Progenitor cell of endocrine pancreas (in vitro differentiated cells): ENCODE data around the gene CCDC8. TPM values are rescaled to one million over a fixed set of nuclear protein-coding genes. Genes with fewer than 3 reads are reported as not detected.

Experiments used
- DNase-seq: peaks from one replicate; pipeline ENCODE4 v3.0.0; 2021; ENCODE audit warnings: low spot score; ENCODE audit not compliant: unreplicated experiment
- H3K27ac Mint-ChIP-seq: 2 replicates; pipeline ENCODE4 v1.8.0; 2021; ENCODE audit warnings: mild to moderate bottlenecking, moderate library complexity, mixed read lengths
- H3K27me3 Mint-ChIP-seq: 2 replicates; pipeline ENCODE4 v1.8.0; 2021; ENCODE audit warnings: mixed read lengths
- H3K36me3 Mint-ChIP-seq: 2 replicates; pipeline ENCODE4 v1.8.0; 2022; ENCODE audit warnings: mixed read lengths; ENCODE audit not compliant: insufficient read depth
- H3K4me1 Mint-ChIP-seq: 2 replicates; pipeline ENCODE4 v1.8.0; 2021; ENCODE audit warnings: low read depth, mixed read lengths
- H3K4me3 Mint-ChIP-seq: 2 replicates; pipeline ENCODE4 v1.8.0; 2021; ENCODE audit warnings: low read depth, mild to moderate bottlenecking, moderate library complexity, mixed read lengths
- H3K9me3 Mint-ChIP-seq: 2 replicates; pipeline ENCODE4 v1.8.0; 2021; ENCODE audit warnings: low read depth, mixed read lengths
- total RNA-seq: library from RNA; stranded (reverse); gene quantifications from 2 replicates; pipeline ENCODE4 v1.2.1, GENCODE V29; 2021
- TF ChIP-seq, protein P1 (sequence below): fragments of 200-600 bp; sonication (generic); IDR thresholded peaks from one replicate; pipeline ENCODE4 v1.5.0; 2021; ENCODE audit warnings: antibody characterized with exemption, mild to moderate bottlenecking; ENCODE audit not compliant: unreplicated experiment

The CCDC8 gene
- total RNA-seq, 1 donor from 2014 or later, result 33.8 TPM

DNA sequence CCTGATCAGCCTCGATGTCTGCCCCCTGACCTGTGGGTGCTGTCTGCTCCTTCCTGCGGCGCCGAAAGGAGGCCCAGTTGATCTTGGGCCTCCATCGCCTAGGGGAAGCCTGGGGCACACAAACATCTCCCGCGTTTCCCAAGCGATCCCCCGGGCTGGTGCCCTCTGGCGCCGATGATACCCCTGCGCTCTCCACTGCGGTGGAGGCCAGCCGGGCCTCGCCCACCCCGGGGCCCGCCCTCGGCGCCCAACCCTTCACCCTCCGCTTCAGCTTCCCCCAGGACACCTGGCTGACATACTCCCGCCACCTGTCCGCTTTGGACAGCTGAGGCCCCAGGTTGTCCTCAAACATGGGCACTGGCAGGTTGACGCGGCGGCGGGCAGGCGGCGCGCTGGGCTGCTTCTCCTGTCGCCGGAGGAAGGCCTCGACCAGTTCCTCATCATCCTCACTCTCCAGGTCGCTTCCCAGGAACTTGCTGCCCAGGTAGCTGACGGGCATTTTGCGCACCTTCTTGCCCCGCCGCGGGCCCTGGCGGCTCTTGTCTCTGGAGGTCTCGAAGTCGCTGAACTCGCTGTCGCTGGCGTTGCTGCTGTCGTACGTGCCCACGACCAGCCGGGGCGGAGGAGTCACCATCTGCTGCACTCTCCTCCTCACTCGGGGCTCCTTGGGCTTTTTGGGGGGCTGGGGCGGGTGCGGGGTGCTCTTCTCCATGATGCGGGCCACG is 1.3 kb downstream of the CCDC8 start:
- peak overlapping the region; percentile 91 for H3K4me3 Mint-ChIP-seq
- H3K36me3 Mint-ChIP-seq, result peaks cover 4% of the 10 kb centered on the region
- no peak for DNase-seq
- H3K27me3 Mint-ChIP-seq, result no peaks in the 10 kb centered on the region
- peak overlapping the region; percentile 92 for H3K27ac Mint-ChIP-seq
- no peaks in the 10 kb centered on the region for H3K9me3 Mint-ChIP-seq
- peaks cover 45% of the 10 kb centered on the region for H3K4me1 Mint-ChIP-seq
- TF ChIP-seq, protein P1, sequence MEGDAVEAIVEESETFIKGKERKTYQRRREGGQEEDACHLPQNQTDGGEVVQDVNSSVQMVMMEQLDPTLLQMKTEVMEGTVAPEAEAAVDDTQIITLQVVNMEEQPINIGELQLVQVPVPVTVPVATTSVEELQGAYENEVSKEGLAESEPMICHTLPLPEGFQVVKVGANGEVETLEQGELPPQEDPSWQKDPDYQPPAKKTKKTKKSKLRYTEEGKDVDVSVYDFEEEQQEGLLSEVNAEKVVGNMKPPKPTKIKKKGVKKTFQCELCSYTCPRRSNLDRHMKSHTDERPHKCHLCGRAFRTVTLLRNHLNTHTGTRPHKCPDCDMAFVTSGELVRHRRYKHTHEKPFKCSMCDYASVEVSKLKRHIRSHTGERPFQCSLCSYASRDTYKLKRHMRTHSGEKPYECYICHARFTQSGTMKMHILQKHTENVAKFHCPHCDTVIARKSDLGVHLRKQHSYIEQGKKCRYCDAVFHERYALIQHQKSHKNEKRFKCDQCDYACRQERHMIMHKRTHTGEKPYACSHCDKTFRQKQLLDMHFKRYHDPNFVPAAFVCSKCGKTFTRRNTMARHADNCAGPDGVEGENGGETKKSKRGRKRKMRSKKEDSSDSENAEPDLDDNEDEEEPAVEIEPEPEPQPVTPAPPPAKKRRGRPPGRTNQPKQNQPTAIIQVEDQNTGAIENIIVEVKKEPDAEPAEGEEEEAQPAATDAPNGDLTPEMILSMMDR, result no peak

DNA sequence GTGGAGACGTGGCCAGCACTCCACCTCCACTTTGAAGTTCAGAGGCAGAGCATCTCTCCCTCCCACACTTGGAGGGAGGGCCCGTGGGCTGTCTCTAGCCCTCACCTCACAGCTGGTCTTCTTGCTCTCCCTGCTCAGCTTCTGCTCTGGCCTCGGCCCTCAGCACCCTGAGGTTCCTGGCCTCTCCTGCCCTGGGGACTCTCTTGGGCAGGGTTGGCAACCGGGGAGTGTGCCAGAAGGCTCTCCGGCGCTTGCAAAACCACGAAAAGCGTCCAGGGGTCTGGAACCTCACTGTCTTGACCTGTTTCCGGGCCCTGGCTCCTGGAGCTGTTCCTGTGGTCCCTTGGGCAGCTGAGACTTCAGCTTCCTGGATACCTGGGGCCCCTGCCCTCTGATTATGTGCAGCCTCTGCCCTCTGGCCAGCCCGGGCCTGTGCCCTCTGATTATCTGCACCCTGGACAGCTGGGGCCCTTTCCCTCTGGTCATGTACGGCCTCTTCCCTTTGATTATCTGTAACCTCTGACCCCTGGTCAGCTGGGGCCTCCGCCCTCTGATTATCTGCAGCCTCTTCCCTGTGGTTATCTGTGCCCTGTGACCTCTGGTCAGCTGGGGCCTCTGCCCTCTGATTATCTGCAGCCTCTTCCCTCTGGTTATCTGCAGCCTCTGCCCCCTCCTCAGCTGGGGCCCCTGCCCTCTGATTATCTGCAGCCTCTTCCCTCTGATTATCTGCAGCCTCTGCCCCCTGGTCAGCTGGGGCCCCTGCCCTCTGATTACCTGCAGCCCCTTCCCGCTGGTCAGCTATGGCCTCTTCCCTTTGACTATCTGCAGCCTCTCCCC is 2.1 kb downstream of the CCDC8 start:
- Mint-ChIP-seq H3K4me3 (peak overlapping the region; percentile 91), H3K9me3 (no peaks in the 10 kb centered on the region), H3K4me1 (peaks cover 42% of the 10 kb centered on the region), H3K27me3 (no peaks in the 10 kb centered on the region), H3K36me3 (peaks cover 4% of the 10 kb centered on the region), H3K27ac (peak overlapping the region; percentile 92)
- TF ChIP-seq, protein P1, result no peak
- no peak for DNase-seq

DNA sequence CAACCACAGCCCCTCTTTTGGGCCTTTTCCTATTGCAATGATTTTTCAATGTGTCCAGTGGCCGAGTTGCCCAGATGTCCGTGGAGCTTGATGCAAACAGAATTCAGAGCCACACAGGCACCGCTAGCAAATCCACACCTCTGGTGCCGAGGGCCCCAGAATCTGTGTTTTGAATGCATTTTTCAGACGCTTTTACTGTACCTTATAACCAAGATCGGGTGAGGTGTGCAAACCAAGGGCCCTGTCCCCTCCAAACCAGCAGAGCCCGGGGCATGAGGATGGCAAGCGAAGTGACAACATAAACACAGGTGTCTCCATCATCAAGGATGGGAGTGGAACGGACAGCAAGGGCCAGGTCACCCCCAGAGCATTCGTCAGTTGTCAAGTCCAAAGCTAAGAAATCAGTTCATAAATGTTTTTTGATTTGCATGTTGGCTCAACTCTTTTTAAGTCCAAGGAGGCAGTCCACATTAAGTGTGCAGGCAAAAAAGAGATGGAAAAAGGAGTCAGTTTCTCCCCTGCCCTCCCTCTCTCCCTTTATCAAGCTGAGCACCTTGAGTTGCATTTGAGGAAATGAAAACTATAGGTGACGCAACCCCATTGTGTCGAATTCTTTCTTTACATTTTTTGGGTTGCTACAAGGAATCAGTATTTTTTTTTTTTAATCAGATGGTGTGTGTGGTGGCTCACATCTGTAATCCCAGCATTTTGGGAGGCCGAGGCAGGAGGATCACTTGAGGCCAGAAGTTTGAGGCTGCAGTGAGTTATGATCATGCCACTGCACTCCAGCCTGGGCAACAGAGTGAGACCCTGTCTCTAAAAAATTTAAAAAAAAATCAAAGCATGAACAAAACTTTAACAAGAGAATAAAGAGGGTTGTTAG is 2.9 kb downstream of the CCDC8 start:
- H3K4me3 Mint-ChIP-seq, result peak overlapping the region; percentile 58
- peaks cover 4% of the 10 kb centered on the region for H3K36me3 Mint-ChIP-seq
- DNase-seq, result no peak
- TF ChIP-seq, protein P1, result no peak
- H3K27me3 Mint-ChIP-seq, result no peaks in the 10 kb centered on the region
- H3K4me1 Mint-ChIP-seq, result peaks cover 36% of the 10 kb centered on the region
- H3K27ac Mint-ChIP-seq, result no peak overlapping the region
- no peaks in the 10 kb centered on the region for H3K9me3 Mint-ChIP-seq

DNA sequence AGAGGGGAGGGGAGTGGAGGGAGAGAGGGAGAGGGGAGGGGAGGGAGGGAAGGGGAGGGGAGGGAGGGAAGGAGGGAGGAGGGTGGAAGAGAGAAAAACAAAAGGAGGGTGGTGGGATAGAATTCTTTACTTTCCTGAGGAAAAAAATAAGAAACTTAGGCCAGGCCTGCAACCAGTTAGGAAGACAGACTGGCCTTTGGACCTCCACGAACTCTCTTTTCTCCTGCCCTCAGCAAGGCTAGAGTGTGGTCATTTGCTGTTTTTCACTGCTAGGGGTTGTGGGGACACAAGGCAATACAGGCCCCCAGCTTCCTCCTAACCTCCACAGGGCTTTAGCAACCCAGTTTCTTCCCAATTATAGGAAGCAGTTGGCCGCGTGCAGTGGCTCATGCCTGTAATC is 4.2 kb downstream of the CCDC8 start:
- TF ChIP-seq, protein P1, result no peak
- H3K27me3 Mint-ChIP-seq, result no peaks in the 10 kb centered on the region
- no peaks in the 10 kb centered on the region for H3K9me3 Mint-ChIP-seq
- peak overlapping the region; percentile 16 for H3K4me3 Mint-ChIP-seq
- H3K27ac Mint-ChIP-seq, result no peak overlapping the region
- H3K4me1 Mint-ChIP-seq, result peaks cover 41% of the 10 kb centered on the region
- DNase-seq, result no peak
- H3K36me3 Mint-ChIP-seq, result peaks cover 4% of the 10 kb centered on the region

DNA sequence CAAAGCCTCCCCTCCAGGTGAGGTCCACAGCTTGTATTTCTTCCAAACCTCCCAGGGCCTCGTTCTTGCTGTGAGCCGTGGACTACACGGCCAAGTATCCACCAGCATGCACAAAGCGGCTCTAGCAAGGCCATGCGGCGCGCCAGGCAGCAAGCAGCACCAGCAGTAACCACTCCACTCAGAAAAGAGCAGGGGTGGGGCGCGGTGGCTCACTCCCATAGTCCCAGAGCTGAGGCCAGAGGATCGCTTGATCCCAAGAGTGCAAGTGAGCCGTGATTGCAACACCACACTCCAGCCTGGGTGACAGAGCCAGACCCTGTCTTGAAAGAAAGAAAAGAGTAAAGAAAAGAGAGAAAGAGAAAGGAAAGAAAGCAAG is 4.7 kb downstream of the CCDC8 start:
- peaks cover 4% of the 10 kb centered on the region for H3K36me3 Mint-ChIP-seq
- H3K27me3 Mint-ChIP-seq, result no peaks in the 10 kb centered on the region
- TF ChIP-seq, protein P1, result no peak
- peak overlapping the region; percentile 43 for H3K27ac Mint-ChIP-seq
- peaks cover 42% of the 10 kb centered on the region for H3K4me1 Mint-ChIP-seq
- H3K9me3 Mint-ChIP-seq, result no peaks in the 10 kb centered on the region
- no peak for DNase-seq
- peak overlapping the region; percentile 66 for H3K4me3 Mint-ChIP-seq
